Measurements from ENCODE around the gene SLC25A52. TPM values are rescaled to one million over a fixed set of nuclear protein-coding genes. Genes with fewer than 3 reads are reported as not detected.
A peak's percentile ranks its signal among the peaks of the same experiment; 100 is the strongest.
"Not testable (repeated sequence)": the region's sequence is repeated elsewhere in the genome, so short reads cannot be mapped to it uniquely, and the experiment has no call there.

Gene SLC25A52
- total RNA-seq, 1 donor = not detected

DNA sequence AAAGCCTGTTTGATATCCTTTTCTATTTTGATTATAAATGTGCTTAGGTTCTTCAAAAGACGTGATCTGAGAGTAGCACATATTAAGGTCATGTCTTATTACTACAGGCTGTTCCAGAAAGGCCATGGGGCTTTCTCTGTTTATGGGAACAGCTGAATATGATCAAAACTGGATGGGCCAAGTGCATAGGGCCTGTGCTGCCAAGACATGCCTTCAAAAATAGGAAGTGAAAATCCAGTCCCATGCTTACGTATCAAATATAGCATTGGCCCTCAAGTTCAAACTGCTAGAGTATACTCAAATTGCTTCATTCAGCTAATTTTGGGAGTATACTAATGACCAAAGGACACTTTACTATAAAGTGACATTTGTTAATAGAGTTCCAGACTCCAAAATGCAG lies 24.1 kb downstream of the SLC25A52 start:
- Histone ChIP-seq H3K4me3 (ENCODE audit: insufficient read depth, low read length) (no peak overlapping the region), H3K79me2 (ENCODE audit: insufficient read depth, low read length) (no peaks in the 10 kb centered on the region), H3K4me1 (ENCODE audit: insufficient read depth, low read length) (no peaks in the 10 kb centered on the region), H3K9me3 (ENCODE audit: low read depth, low read length) (no peaks in the 10 kb centered on the region), H4K20me1 (ENCODE audit: insufficient read depth, low read length) (no peaks in the 10 kb centered on the region), H2AFZ (ENCODE audit: low read length) (no peak overlapping the region), H3K4me2 (ENCODE audit: insufficient read depth, low read length) (no peak overlapping the region), H3K36me3 (ENCODE audit: insufficient read depth, low read length) (no peaks in the 10 kb centered on the region), H3K27ac (ENCODE audit: low read depth, low read length) (no peak overlapping the region), H3K27me3 (ENCODE audit: insufficient read depth, low read length) (peaks cover under 1% of the 10 kb centered on the region)
- no peak for DNase-seq (ENCODE audit: insufficient read length, low spot score, missing footprints)
- TF ChIP-seq, protein P1, sequence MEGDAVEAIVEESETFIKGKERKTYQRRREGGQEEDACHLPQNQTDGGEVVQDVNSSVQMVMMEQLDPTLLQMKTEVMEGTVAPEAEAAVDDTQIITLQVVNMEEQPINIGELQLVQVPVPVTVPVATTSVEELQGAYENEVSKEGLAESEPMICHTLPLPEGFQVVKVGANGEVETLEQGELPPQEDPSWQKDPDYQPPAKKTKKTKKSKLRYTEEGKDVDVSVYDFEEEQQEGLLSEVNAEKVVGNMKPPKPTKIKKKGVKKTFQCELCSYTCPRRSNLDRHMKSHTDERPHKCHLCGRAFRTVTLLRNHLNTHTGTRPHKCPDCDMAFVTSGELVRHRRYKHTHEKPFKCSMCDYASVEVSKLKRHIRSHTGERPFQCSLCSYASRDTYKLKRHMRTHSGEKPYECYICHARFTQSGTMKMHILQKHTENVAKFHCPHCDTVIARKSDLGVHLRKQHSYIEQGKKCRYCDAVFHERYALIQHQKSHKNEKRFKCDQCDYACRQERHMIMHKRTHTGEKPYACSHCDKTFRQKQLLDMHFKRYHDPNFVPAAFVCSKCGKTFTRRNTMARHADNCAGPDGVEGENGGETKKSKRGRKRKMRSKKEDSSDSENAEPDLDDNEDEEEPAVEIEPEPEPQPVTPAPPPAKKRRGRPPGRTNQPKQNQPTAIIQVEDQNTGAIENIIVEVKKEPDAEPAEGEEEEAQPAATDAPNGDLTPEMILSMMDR (IDR thresholded peaks at IDR 0.05; ENCODE audit: extremely low read depth, low read depth, low read length) = no peak

DNA sequence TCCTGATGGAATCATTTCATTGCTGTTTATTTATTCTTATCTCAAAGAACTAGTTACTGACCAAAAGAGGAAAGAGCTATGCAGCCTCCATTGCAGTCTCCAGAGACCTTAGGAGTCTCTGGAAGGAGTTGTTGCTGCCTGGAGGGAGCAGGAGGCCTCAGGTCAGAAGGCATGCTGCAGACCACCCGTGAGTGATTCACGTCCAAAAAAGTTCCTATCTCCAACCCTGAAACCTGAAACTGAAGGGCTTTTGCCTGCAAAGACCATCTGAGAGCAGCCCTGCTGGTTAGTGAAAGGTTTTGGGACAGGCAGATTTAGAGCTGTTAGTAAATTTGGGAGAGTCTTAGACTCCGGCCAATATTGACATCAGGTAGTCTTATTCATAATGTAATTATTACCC lies 29.1 kb downstream of the SLC25A52 start:
- no peaks in the 10 kb centered on the region for H3K9me3 ChIP-seq (ENCODE audit: low read depth, low read length)
- H3K27me3 ChIP-seq (ENCODE audit: insufficient read depth, low read length) = peaks cover 3% of the 10 kb centered on the region
- H3K27ac ChIP-seq (ENCODE audit: low read depth, low read length) = no peak overlapping the region
- TF ChIP-seq, protein P1 (IDR thresholded peaks at IDR 0.05; ENCODE audit: extremely low read depth, low read depth, low read length) = no peak
- H3K79me2 ChIP-seq (ENCODE audit: insufficient read depth, low read length) = no peaks in the 10 kb centered on the region
- H3K36me3 ChIP-seq (ENCODE audit: insufficient read depth, low read length) = no peaks in the 10 kb centered on the region
- no peaks in the 10 kb centered on the region for H3K4me1 ChIP-seq (ENCODE audit: insufficient read depth, low read length)
- no peak overlapping the region for H2AFZ ChIP-seq (ENCODE audit: low read length)
- no peak overlapping the region for H3K4me3 ChIP-seq (ENCODE audit: insufficient read depth, low read length)
- no peaks in the 10 kb centered on the region for H4K20me1 ChIP-seq (ENCODE audit: insufficient read depth, low read length)
- no peak overlapping the region for H3K4me2 ChIP-seq (ENCODE audit: insufficient read depth, low read length)
- DNase-seq (ENCODE audit: insufficient read length, low spot score, missing footprints) = no peak

DNA sequence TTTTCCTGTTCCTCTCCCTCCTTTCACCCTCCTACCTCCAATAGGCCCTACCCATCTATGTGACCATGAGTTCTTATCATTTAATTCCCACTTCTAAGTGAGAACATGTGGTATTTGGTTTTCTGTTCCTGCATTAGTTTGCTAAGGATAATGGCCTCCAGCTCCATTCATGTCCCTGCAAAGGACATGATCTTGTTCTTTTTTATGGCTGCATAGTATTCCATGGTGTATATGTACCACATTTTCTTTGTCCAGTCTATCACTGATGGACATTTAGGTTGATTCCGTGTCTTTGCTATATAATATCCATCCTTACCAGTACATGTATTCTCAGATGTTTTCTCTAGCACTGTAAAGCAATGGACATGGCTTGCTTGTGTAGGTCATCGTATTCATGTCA lies 31.5 kb downstream of the SLC25A52 start:
- H3K4me1 ChIP-seq (ENCODE audit: insufficient read depth, low read length); H3K27me3 ChIP-seq (ENCODE audit: insufficient read depth, low read length); H2AFZ ChIP-seq (ENCODE audit: low read length); H3K79me2 ChIP-seq (ENCODE audit: insufficient read depth, low read length); DNase-seq (ENCODE audit: insufficient read length, low spot score, missing footprints); H3K36me3 ChIP-seq (ENCODE audit: insufficient read depth, low read length); H3K4me3 ChIP-seq (ENCODE audit: insufficient read depth, low read length); H3K27ac ChIP-seq (ENCODE audit: low read depth, low read length); H3K4me2 ChIP-seq (ENCODE audit: insufficient read depth, low read length); H3K9me3 ChIP-seq (ENCODE audit: low read depth, low read length); H4K20me1 ChIP-seq (ENCODE audit: insufficient read depth, low read length): not testable (repeated sequence)

DNA sequence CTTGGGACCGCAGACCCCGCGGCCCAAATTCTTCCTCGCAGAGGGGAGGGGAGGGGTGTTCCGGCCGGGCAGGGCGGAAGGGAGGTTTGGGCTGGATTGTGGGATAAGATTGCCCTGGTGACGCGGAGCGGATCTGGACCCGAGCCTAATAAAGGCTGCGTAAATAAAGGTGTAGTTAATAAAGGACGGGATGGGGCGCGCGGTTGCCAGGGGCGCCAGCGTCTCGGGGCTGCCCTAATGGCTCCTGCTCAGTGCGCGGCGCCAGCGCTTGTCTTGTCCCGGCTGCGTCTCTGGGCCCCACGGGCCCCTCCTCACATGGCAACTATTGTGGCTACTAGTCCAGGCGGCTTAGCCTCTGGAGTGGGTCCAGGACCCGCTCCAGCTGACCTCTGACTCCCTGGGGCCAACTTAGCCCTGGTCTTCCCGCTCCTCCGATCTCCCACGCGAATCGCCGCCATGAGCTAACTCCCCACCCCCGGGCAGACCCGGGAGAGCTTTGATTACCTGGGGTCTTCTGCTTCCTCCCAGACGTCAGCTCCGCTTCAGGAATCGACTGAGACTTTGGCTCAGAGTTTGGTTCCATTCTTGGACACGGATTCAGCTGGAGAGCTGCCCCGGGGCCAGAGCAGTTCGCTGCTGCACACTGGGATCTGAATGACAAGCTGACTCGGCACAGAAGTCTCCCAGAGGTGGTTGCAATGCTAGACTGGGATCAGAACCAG lies 36.5 kb downstream of the SLC25A52 start:
- Histone ChIP-seq H3K4me2 (ENCODE audit: insufficient read depth, low read length) (peak overlapping the region; percentile 86), H3K36me3 (ENCODE audit: insufficient read depth, low read length) (no peaks in the 10 kb centered on the region), H3K4me3 (ENCODE audit: insufficient read depth, low read length) (peak overlapping the region; percentile 74), H4K20me1 (ENCODE audit: insufficient read depth, low read length) (no peaks in the 10 kb centered on the region), H3K9me3 (ENCODE audit: low read depth, low read length) (no peaks in the 10 kb centered on the region), H3K4me1 (ENCODE audit: insufficient read depth, low read length) (peaks cover 4% of the 10 kb centered on the region), H3K27ac (ENCODE audit: low read depth, low read length) (no peak overlapping the region), H3K79me2 (ENCODE audit: insufficient read depth, low read length) (no peaks in the 10 kb centered on the region), H3K27me3 (ENCODE audit: insufficient read depth, low read length) (peaks cover 3% of the 10 kb centered on the region), H2AFZ (ENCODE audit: low read length) (peak overlapping the region; percentile 90)
- TF ChIP-seq, protein P1 (IDR thresholded peaks at IDR 0.05; ENCODE audit: extremely low read depth, low read depth, low read length) = no peak
- DNase-seq (ENCODE audit: insufficient read length, low spot score, missing footprints) = peak; percentile 78
